ENCODE measurements around the gene HADH.
"Not testable (repeated sequence)": the region's sequence is repeated elsewhere in the genome, so short reads cannot be mapped to it uniquely, and the experiment has no call there.

HADH gene

DNA sequence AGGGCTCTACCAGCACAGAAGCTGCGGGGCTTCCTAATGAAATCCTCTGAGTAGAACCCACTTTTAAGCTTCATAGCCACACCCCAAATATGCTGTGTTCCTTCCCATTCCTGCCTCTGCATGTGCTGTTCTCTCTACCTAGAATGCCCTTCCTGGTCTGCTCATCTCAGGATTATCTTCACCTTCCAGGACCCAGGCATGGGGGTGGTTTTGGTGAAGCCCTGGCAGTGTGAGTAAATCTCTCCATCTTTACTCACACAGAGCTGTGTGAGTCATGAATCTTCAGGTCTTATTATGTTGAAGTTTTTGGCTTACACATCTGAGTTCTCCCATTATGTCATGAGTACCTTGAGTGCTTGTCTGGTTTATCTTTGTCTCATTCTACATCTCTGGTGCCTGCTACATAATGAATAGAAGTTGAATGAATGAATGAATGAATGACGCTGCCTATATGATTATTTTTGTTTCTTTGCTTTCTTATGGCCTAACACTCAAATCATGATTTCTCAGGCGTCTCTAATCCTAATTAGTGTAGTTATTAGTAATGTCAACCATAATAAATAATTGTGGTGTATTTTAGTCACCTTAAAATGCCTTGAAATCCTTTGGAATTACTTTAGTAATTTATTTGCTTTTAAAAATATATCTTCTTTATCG, 41.9 kb downstream of the HADH start:
- peak; percentile 40 to 43 for DNase-seq (ENCODE audit: low read depth in 2 of 2)

DNA sequence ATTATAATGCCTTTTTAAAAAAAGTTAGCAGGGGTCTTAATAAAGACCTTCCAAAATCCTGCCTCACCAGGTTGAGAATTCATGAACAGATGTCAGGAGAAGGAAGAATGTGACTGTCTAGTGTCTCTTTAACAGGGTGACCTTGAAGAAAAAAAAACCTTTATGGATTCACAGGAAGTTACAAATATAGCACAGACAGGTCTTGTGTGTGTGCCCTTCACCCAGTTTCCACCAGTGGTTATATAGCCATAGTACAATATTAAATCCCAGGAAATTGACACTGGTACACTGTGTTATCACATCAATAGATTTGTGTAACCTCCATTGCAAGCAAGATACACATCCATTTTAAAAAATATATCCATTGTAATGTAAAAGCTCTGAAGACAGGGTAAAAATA, 43.7 kb downstream of the HADH start:
- no peak for DNase-seq (ENCODE audit: low read depth in 2 of 2)

DNA sequence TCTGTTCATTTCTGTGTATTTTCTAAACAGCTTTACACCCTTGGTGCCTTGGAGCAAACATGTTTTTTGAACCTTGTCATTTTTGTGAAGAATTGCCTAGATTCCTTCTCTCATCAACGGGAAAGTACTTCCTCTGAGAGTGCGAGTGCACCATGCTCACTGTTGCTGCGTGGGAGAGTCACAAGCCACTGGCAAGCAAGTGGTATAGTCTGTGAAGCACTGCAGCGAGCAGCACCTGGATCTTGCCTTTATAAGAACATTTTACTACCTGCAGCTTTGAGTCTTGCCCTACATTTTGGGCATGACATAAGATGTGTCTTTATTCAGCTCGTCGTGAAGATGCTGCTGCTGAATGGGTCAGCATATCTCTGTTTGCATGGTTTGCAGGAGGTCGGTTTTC, 44.9 kb downstream of the HADH start:
- no peak for DNase-seq (ENCODE audit: low read depth in 2 of 2)

DNA sequence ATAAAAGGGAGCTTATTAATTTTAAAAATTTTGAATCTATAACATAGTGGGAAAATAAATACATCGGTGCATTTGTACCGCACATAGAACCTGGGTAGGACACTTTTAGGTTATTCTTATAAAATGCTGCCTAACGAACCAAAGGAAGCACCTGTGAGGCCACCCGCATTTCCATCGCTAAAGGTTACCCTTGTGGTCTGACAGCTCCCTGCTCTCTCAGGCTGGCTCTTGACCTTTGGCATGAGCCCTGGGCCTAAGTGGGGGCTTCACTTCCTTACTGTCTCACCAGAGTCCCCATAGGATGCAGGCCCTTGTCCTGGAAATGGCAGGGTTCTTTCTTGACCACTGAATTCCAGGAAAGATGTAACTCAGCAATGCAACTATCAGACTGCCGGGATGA, 46.0 kb downstream of the HADH start:
- DNase-seq (ENCODE audit: low read depth in 2 of 2) = no peak

GRCh38 chr4:108036213-108036612, 46.5 kb downstream of the HADH start:
- peak; percentile 39 to 46 for DNase-seq (ENCODE audit: low read depth in 2 of 2)

DNA sequence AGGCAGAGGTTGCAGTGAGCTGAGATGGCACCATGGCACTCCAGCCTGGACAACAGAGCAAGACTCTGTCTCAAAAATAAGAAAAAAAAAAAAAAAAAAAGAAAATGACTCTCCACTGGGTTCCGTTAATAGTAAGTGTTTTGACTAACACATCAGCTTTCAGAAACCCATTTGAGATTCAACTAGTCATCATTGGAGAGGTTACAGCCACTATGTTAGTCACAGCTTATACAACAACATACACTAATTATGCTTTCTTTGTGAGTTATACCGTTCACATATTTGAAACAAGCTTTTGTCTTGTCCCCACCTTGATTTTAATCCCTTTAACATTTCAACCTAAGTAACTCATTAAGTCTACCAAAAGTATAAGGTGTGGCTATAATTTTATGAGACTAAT, 48.2 kb downstream of the HADH start:
- DNase-seq (ENCODE audit: low read depth in 2 of 2) = no peak

GRCh38 chr4:108042927-108043326, 53.2 kb downstream of the HADH start:
- DNase-seq (ENCODE audit: low read depth in 2 of 2) = no peak

DNA sequence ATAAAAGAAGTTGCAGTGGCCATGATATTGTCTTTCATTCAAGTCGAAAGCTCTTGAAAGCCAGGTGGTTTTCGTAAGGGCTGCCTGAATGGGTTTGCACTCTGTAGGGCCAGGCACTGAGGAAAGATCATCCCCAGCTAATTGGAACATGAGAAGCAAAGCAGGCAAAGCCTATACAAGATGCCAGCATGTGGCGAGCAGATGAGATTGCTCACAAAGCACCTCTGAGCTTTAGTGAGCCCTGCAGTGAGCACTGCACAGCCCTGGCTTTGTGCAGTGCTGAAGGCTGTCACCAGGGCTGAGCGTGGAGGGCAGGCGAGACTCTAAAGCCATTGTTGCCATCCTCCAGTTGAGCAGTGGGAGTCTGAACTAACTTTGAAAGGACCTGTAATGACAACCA, 53.8 kb downstream of the HADH start:
- no peak for DNase-seq (ENCODE audit: low read depth in 2 of 2)

DNA sequence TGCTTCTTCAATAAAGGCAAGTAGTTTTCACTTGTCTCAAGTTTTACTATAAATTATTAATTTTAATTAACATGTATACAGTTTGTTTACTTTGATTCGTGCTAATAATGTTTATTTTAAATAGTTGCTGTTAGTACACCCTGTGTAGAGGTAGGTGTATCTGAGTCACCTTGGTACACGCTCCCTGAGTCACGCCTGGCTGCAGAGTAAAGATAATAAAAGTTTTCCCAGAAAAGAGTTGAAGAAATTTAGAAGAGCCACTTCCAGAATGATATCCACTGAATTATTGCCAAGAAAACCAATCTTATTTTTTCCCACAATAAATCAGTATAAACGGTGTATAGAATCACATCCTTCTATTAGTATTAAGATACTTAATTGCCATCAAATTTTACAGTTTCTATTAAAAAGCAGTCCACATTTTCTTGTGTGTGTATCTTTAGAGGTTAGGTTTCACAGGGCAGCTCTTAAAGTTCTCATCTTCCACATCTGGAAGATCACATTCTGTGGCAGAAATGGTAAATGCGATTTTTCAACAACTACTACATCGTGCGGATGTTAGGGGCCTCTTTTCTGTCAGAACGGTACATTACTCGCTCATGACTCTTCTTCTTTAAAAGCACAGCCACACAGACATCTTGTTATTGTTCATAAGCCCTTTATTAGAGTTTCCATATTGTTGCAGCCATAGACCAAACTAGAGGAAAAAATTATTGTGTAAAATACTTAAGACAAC, 55.4 kb downstream of the HADH start:
- DNase-seq (ENCODE audit: low read depth in 2 of 2) = no peak

- DNase-seq (ENCODE audit: low read depth in 2 of 2) = no peak
Observed at GRCh38 chr4:108045687-108046024, 56.0 kb downstream of the HADH start.

DNA sequence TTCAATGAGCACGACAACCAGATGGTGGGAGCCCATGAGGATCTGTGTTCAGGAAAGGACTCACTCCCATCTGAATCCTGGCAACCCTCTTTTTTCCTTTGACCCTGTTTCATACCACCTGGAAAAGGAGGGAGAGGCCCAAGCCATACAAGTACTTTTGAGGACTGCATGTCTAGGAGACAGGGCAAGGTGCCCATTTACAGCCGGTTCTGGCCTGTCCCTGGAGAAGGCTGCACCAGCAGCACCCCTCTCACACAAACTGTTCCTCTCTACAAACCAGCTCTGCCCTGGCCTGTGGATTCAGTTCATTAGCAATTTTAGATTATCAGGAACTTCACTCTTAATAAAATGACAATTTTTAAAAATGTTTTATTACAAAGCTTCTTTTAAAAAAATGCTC, 57.5 kb downstream of the HADH start:
- DNase-seq (ENCODE audit: low read depth in 2 of 2) = no peak

GRCh38 chr4:108048157-108048556, 58.5 kb downstream of the HADH start:
- no peak for DNase-seq (ENCODE audit: low read depth in 2 of 2)

GRCh38 chr4:108048997-108049396, 59.3 kb downstream of the HADH start:
- no peak for DNase-seq (ENCODE audit: low read depth in 2 of 2)

DNA sequence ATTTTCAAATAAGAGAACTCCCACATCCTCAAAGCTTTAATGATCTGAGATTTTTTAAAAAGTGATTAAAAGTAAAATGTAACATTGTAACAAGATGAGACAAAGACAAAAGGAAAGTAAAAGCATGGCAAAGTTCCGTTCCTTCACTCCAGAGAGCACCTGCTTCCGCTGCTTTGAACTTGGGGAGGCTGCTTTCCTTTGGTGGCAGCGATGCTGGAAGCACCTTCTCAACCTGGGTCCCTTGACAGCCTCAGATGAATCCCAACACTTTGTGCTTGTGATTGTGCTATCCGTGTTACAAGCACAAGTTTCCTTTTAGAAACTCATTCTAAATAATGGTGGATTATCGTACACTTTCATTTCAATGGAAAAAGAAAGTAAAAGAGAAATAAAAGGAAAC, 59.7 kb downstream of the HADH start:
- DNase-seq (ENCODE audit: low read depth in 2 of 2) = no peak

DNA sequence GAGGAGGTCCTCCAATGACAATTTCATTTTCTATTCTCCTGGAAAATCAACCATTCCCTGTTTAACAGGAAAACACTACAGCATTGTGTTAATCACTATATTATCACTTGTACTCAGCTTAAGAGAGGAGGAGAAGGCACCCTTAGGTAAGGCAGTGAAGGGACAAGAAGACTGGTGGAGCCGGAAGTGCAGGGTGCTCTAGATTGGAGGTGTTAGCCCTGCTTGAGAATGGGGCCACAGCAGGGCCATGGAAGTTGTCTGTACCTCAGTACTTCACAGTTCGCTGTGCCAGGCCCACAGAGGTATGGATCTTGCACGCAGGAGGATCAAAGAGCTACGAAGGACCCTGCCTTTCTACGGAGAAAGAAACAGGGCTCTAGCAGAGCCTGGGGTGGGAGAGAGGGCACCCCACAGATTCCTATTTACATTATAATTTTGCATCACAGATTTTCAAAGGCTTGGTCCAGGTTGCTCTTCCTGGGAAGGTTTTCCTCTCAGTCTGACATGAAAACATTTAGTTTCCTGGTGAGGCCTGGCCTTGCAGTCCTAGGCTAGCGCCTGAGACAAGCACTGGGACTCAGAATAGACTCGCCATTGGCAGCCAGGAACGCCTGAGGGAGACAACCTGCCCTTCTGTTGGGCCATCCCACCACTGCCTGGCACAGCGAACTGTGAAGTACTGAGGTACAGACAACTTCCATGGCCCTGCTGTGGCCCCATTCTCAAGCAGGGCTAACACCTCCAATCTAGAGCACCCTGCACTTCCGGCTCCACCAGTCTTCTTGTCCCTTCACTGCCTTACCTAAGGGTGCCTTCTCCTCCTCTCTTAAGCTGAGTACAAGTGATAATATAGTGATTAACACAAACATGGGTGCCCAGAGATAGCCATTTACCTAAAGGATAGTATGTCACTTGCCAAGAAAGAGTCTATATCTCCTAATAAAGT, 60.8 kb downstream of the HADH start:
- not testable (repeated sequence) for DNase-seq (ENCODE audit: low read depth in 2 of 2)

GRCh38 chr4:108051343-108051742, 61.7 kb downstream of the HADH start:
- DNase-seq (ENCODE audit: low read depth in 2 of 2) = no peak

GRCh38 chr4:108052558-108053120, 63.0 kb downstream of the HADH start:
- DNase-seq (ENCODE audit: low read depth in 2 of 2) = no peak

- no peak for DNase-seq (ENCODE audit: low read depth in 2 of 2)
Observed at GRCh38 chr4:108053251-108053711, 63.6 kb downstream of the HADH start.

- no peak for DNase-seq (ENCODE audit: low read depth in 2 of 2)
Observed at GRCh38 chr4:108054025-108054638, 64.4 kb downstream of the HADH start.

DNA sequence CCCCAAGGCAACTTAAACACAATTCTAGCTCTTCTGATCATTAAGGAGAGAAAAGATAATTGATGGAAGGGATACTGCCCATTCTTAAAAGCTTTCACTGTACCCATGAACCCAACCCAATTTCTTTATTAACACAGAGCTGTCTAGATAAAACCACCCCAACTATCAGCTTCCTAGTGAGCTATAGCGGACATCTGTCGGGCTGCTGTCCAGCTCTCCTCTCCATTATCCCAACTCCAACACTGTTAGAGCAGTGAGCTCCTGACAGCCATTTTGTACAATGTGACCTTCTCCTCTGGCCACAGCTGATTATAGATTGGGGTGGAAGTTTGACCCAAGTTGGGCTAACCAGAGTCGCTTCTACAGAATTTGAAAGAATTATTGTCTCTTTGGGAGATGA, 66.1 kb downstream of the HADH start:
- no peak for DNase-seq (ENCODE audit: low read depth in 2 of 2)

GRCh38 chr4:108056418-108056817, 66.7 kb downstream of the HADH start:
- no peak for DNase-seq (ENCODE audit: low read depth in 2 of 2)
